Stimulated activated CD4-positive, alpha-beta T cell treated with anti-CD3 and anti-CD28 coated beads, Interleukin-2, amount 100 ng/mL, for 4 hours (primary cell): Measurements from ENCODE around the gene FAM180B.
"Not testable (repeated sequence)": the region's sequence is repeated elsewhere in the genome, so short reads cannot be mapped to it uniquely, and the experiment has no call there.

Experiments used
- DNase-seq: peaks from one replicate; pipeline ENCODE4 v3.0.0-alpha.2; 2020; ENCODE audit warnings: low read depth

The FAM180B gene

GRCh38 chr11:47586098-47586855, at the start of gene FAM180B:
Gene FAM180B (plus strand): TSS chr11:47586678. CDS start chr11:47586769, 91 bp downstream.
- no peak for DNase-seq

GRCh38 chr11:47536915-47537314, 49.6 kb upstream of the FAM180B start:
- no peak for DNase-seq

- no peak for DNase-seq
Observed at GRCh38 chr11:47538741-47539565, 47.5 kb upstream of the FAM180B start.

GRCh38 chr11:47539681-47540039, 46.8 kb upstream of the FAM180B start:
- DNase-seq = no peak

- DNase-seq = no peak
Observed at GRCh38 chr11:47541070-47541469, 45.4 kb upstream of the FAM180B start.

GRCh38 chr11:47545298-47545697, 41.2 kb upstream of the FAM180B start:
- DNase-seq = no peak

GRCh38 chr11:47546274-47546673, 40.2 kb upstream of the FAM180B start:
- not testable (repeated sequence) for DNase-seq

GRCh38 chr11:47550288-47551047, 36.0 kb upstream of the FAM180B start:
- DNase-seq = no peak

GRCh38 chr11:47551086-47551485, 35.4 kb upstream of the FAM180B start:
- DNase-seq = no peak

- no peak for DNase-seq
Observed at GRCh38 chr11:47552056-47552565, 34.4 kb upstream of the FAM180B start.

- DNase-seq = peak; percentile 86
Observed at GRCh38 chr11:47552566-47553405, 33.7 kb upstream of the FAM180B start, which contains the start of gene CELF1. Gene CELF1 (minus strand): TSS chr11:47553132. CDS start chr11:47499523, 53,609 bp downstream.

- DNase-seq = no peak
Observed at GRCh38 chr11:47553406-47553743, 33.1 kb upstream of the FAM180B start.

- not testable (repeated sequence) for DNase-seq
Observed at GRCh38 chr11:47557004-47557403, 29.5 kb upstream of the FAM180B start.

GRCh38 chr11:47558695-47559094, 27.8 kb upstream of the FAM180B start:
- no peak for DNase-seq

- no peak for DNase-seq
Observed at GRCh38 chr11:47560426-47560825, 26.1 kb upstream of the FAM180B start.

- DNase-seq = not testable (repeated sequence)
Observed at GRCh38 chr11:47562393-47562792, 24.1 kb upstream of the FAM180B start.

- not testable (repeated sequence) for DNase-seq
Observed at GRCh38 chr11:47564366-47564765, 22.1 kb upstream of the FAM180B start.

GRCh38 chr11:47564933-47565339, 21.5 kb upstream of the FAM180B start:
- no peak for DNase-seq

- peak; percentile 42 for DNase-seq
Observed at GRCh38 chr11:47565340-47566148, 20.9 kb upstream of the FAM180B start, which contains the start of gene PTPMT1. Gene PTPMT1 (plus strand): TSS chr11:47565599. CDS start chr11:47565623, 24 bp downstream.

GRCh38 chr11:47566149-47566698, 20.3 kb upstream of the FAM180B start:
- no peak for DNase-seq
